ENCODE data around the gene CD38. TPM values are rescaled to one million over a fixed set of nuclear protein-coding genes. Genes with fewer than 3 reads are reported as not detected.

The CD38 gene
- total and polyA plus RNA-seq, 2 of the 13 experiments (the other 11 are each of a cell fraction or from before 2014, with no cell fraction given) = not detected

- ATAC-seq = peak; percentile 81
Observed at GRCh38 chr4:15805583-15806517, 27.7 kb downstream of the CD38 start.

More at GRCh38 chr4:15805583-15806517, 27.7 kb downstream of the CD38 start:
- FAIRE-seq (peak; percentile 63), DNase-seq (ENCODE audit: low spot score) (peak; percentile 53)
- CTCF ChIA-PET (ENCODE audit: low intra/inter-chr PET ratio, low total read pairs) = interaction anchor here (0.7 to 2.1 kb wide), 4 partner anchors 151 to 326 kb away, joined by 3 to 13 read pairs (median 10); no protein-coding TSS in a partner anchor
- POLR2A ChIA-PET = no interaction called here
- TF ChIP-seq SMC3 (IDR thresholded peaks at IDR 0.05; ENCODE audit: low read length) = peak; percentile 67; the same call in 1 of the 2 replicates
- TF ChIP-seq CHCHD3 (CRISPR knock-in tag; IDR thresholded peaks at IDR 0.05) = no peak
- no peak for TF ChIP-seq ZNF547 (CRISPR knock-in tag; IDR thresholded peaks at IDR 0.05)
- no peak for TF ChIP-seq KDM6A (CRISPR knock-in tag; IDR thresholded peaks at IDR 0.05; ENCODE audit: low read depth)
- TF ChIP-seq, protein P1, sequence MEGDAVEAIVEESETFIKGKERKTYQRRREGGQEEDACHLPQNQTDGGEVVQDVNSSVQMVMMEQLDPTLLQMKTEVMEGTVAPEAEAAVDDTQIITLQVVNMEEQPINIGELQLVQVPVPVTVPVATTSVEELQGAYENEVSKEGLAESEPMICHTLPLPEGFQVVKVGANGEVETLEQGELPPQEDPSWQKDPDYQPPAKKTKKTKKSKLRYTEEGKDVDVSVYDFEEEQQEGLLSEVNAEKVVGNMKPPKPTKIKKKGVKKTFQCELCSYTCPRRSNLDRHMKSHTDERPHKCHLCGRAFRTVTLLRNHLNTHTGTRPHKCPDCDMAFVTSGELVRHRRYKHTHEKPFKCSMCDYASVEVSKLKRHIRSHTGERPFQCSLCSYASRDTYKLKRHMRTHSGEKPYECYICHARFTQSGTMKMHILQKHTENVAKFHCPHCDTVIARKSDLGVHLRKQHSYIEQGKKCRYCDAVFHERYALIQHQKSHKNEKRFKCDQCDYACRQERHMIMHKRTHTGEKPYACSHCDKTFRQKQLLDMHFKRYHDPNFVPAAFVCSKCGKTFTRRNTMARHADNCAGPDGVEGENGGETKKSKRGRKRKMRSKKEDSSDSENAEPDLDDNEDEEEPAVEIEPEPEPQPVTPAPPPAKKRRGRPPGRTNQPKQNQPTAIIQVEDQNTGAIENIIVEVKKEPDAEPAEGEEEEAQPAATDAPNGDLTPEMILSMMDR (CRISPR knock-in tag; IDR thresholded peaks at IDR 0.05) = peak; percentile 76
- TF ChIP-seq STAG1 (CRISPR knock-in tag; IDR thresholded peaks at IDR 0.05) = peak; percentile 69
- no peak for TF ChIP-seq MEIS1 (CRISPR knock-in tag; IDR thresholded peaks at IDR 0.05; ENCODE audit: borderline replicate concordance)
- no peak for TF ChIP-seq ZNF564 (CRISPR knock-in tag; IDR thresholded peaks at IDR 0.05)
- 0 out of 2 replicates have a peak, but pooled peaks have one; percentile 24 for TF ChIP-seq RAD21 (CRISPR knock-in tag; IDR thresholded peaks at IDR 0.05)
- TF ChIP-seq ELF4 (CRISPR knock-in tag; IDR thresholded peaks at IDR 0.05; ENCODE audit: borderline replicate concordance) = no peak
- TF ChIP-seq EHMT2 (IDR thresholded peaks at IDR 0.05; ENCODE audit: borderline replicate concordance, low read depth, low read length) = no peak
- no peak overlapping the region for H3K9ac ChIP-seq (ENCODE audit: insufficient read depth, low read depth, low read length)
- no peak overlapping the region for H3K27ac ChIP-seq (ENCODE audit: extremely low read length, insufficient read depth, low read length)
- H4K20me1 ChIP-seq (ENCODE audit: insufficient read depth, low read length) = no peaks in the 10 kb centered on the region
- H3K27me3 ChIP-seq (ENCODE audit: control insufficient read depth in 1 of 2, insufficient read depth in 2 of 2, low read length in 2 of 2) = peaks cover 2 to 8% of the 10 kb centered on the region in 2 experiments; a peak in 2 of 5 replicates
- no TSS peak for BruUV-seq (replicated peaks)
- WGBS (ENCODE audit: low lambda C conversion rate) = 1% methylated on average over 5 of the region's 5 CpGs
- H3K4me3 ChIP-seq (replicated peaks in 1 of 3; ENCODE audit: insufficient read depth in 1 of 3, low read depth in 2 of 3, low read length in 3 of 3) = no peak overlapping the region
- no peaks in the 10 kb centered on the region for H3K9me3 ChIP-seq (ENCODE audit: low read length)
- intact Hi-C loops (cut with micrococcal nuclease; ENCODE audit: unreplicated experiment) (loop anchor here (1.0 to 2.0 kb wide), 4 partner anchors 75 to 327 kb away; no protein-coding TSS in a partner anchor), in situ Hi-C loops (cut with HindIII; ENCODE audit: extremely low pct_ligation_motif_present, low pct_unique_long_range_greater_than_20kb) (loop anchor here (5.0 kb wide), 1 partner anchor 151 kb away; no protein-coding TSS in a partner anchor)
- no peak overlapping the region for H2AFZ ChIP-seq (ENCODE audit: low read length)
- H3K36me3 ChIP-seq (replicated peaks in 1 of 2; ENCODE audit: control insufficient read depth in 1 of 2, insufficient read depth in 2 of 2, low read length in 2 of 2) = no peaks in the 10 kb centered on the region
- no peaks in the 10 kb centered on the region for H3K4me1 ChIP-seq (ENCODE audit: insufficient read depth, low read length)
- no peaks in the 10 kb centered on the region for H3K79me2 ChIP-seq (ENCODE audit: insufficient read depth, low read length)
- no peak overlapping the region for H3K4me2 ChIP-seq (ENCODE audit: low read depth, low read length)
